Hepatocyte (in vitro differentiated cells): Measurements from ENCODE around the gene POU2F1. TPM values are rescaled to one million over a fixed set of nuclear protein-coding genes. Genes with fewer than 3 reads are reported as not detected.

Experiments
- DNase-seq: peaks from one replicate; pipeline ENCODE4 v3.0.0-alpha.2; 2016; ENCODE audit warnings: low spot score
- H2AFZ ChIP-seq: fragments of 200-600 bp; sonication (generic); 2 replicates; pipeline ENCODE4 v1.6.0; 2016; ENCODE audit warnings: antibody characterized with exemption, mild to moderate bottlenecking
- H3K27ac ChIP-seq: fragments of 200-600 bp; sonication (generic); 2 replicates; pipeline ENCODE4 v1.5.1; 2016; ENCODE audit warnings: mild to moderate bottlenecking
- H3K27me3 ChIP-seq: fragments of 200-600 bp; sonication (generic); 2 replicates; pipeline ENCODE4 v1.6.1; 2016
- H3K36me3 ChIP-seq: fragments of 200-600 bp; sonication (generic); replicated peaks from 2 replicates; pipeline ENCODE4 v1.5.1; 2016; ENCODE audit warnings: low read depth; ENCODE audit not compliant: insufficient read depth
- H3K4me1 ChIP-seq: fragments of 200-600 bp; sonication (generic); 2 replicates; pipeline ENCODE4 v1.5.1; 2016; ENCODE audit warnings: mild to moderate bottlenecking, moderate library complexity; ENCODE audit not compliant: insufficient read depth
- H3K4me2 ChIP-seq: fragments of 200-600 bp; sonication (generic); 2 replicates; pipeline ENCODE4 v1.6.0; 2016
- H3K4me3 ChIP-seq: fragments of 200-600 bp; sonication (generic); 2 replicates; pipeline ENCODE4 v1.5.1; 2016; ENCODE audit warnings: mild to moderate bottlenecking
- H3K79me2 ChIP-seq: fragments of 200-600 bp; sonication (generic); 2 replicates; pipeline ENCODE4 v1.6.0; 2017; ENCODE audit warnings: mild to moderate bottlenecking
- H3K9me2 ChIP-seq: fragments of 200-600 bp; sonication (generic); replicated peaks from 2 replicates; pipeline ENCODE4 v1.6.0; 2017; ENCODE audit warnings: mild to moderate bottlenecking; ENCODE audit not compliant: insufficient read depth
- H3K9me3 ChIP-seq: fragments of 200-600 bp; sonication (generic); 2 replicates; pipeline ENCODE4 v1.5.1; 2016; ENCODE audit warnings: low read depth, mild to moderate bottlenecking
- H4K20me1 ChIP-seq: fragments of 200-600 bp; sonication (generic); 2 replicates; pipeline ENCODE4 v1.6.0; 2016; ENCODE audit warnings: mild to moderate bottlenecking; ENCODE audit not compliant: insufficient read depth, poor library complexity, severe bottlenecking
- EZH2 ChIP-seq: fragments of 200-600 bp; sonication (generic); IDR thresholded peaks from 2 replicates; pipeline ENCODE4 v1.6.1; 2016; ENCODE audit warnings: antibody characterized with exemption, mild to moderate bottlenecking, borderline replicate concordance
- EZH2phosphoT487 ChIP-seq: fragments of 200-600 bp; sonication (generic); IDR thresholded peaks from one replicate; pipeline ENCODE4 v1.6.1; 2018; ENCODE audit warnings: antibody characterized with exemption, mild to moderate bottlenecking, low read depth, moderate library complexity; ENCODE audit not compliant: unreplicated experiment, severe bottlenecking
- WGBS: methylation state at CpG from one replicate; pipeline ENCODE4 v1.1.6; 2016; ENCODE audit warnings: low lambda C conversion rate; ENCODE audit errors: missing lambda C conversion rate; 5-methylcytosine and 5-hydroxymethylcytosine counted together
- polyA plus RNA-seq: library from polyadenylated mRNA; unstranded; fragments of >200 nt; fragmentation: Nextera tagmentation; extraction: Ambion mirVana; gene quantifications from 2 replicates; pipeline ENCODE4 v1.2.1, GENCODE V29; 2016
- total RNA-seq: library from RNA; depleted of rRNA; stranded (reverse); fragments of >200 nt; gene quantifications from 2 replicates; pipeline ENCODE4 v1.2.3, GENCODE V29; 2014
- TF ChIP-seq, protein P1 (sequence below): fragments of 200-600 bp; sonication (generic); IDR thresholded peaks from 2 replicates; pipeline ENCODE4 v1.5.1; 2016; ENCODE audit warnings: antibody characterized with exemption, mild to moderate bottlenecking; ENCODE audit not compliant: poor library complexity

The POU2F1 gene
- total and polyA plus RNA-seq, 2 experiments from 2014 or later = 11.9 to 14.5 TPM

DNA sequence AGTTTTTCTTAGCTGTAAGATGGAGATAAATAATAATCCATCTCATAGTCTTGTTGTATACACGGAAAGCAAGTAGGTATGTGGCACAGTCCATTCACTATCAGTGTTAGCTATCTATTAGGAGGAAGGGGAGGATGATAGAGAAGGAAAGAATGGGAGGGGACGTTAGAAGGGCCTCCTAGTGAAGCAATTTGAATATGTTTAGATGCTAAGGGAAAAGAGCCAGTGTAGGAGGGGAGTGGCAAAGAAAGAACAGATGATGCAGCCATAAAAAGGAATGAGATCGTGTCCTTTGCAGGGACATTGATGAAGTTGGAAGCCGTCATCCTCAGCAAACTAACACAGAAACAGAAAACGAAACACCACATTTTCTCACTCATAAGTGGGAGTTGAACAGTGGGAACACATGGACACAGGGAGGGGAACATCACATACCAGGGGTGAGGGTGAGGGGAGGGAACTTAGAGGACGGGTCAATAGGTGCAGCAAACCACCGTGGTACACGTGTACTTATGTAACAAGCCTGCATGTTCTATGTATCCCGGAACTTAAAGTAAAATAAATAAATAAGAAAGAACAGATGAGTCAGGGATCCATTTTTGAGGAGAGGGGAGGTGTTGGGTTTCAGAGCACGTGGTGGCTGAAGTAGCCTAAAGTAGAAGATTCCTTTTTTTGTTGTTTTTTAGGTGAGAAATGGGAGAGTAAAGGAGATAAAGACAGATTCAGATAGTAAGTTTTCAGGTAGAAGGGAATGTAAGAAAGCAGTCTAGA is 124.1 kb downstream of the POU2F1 start:
- WGBS = 66% methylated on average over 10 of the region's 10 CpGs
- H3K4me2 ChIP-seq = no peak overlapping the region

DNA sequence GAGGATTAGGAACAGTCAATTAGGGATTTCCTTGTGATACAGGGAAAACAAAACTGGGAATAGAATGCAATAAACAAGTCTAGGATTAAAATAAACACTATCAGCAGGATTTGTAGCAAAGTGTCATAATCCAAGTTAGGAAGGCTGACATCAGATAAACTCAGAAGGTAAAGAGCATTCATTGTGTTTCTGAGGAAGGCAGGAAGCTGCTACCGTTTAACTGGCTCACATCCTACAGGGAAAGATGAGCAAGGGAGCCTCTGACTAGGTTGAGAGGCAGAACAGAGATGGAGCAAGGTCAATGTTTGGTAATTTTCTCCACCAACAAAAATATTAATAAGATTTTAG is 124.7 kb downstream of the POU2F1 start:
- no peak for DNase-seq
- Histone ChIP-seq H3K27me3 (no peaks in the 10 kb centered on the region), H3K9me2 (no peaks in the 10 kb centered on the region), H3K4me2 (no peak overlapping the region), H4K20me1 (no peaks in the 10 kb centered on the region), H3K36me3 (no peaks in the 10 kb centered on the region), H2AFZ (no peak overlapping the region), H3K27ac (no peak overlapping the region), H3K4me3 (no peak overlapping the region), H3K79me2 (peaks cover 2% of the 10 kb centered on the region), H3K9me3 (no peaks in the 10 kb centered on the region), H3K4me1 (no peaks in the 10 kb centered on the region)
- WGBS = 21% methylated on average over 1 of the region's 1 CpG
- TF ChIP-seq EZH2 = no peak
- TF ChIP-seq, protein P1, sequence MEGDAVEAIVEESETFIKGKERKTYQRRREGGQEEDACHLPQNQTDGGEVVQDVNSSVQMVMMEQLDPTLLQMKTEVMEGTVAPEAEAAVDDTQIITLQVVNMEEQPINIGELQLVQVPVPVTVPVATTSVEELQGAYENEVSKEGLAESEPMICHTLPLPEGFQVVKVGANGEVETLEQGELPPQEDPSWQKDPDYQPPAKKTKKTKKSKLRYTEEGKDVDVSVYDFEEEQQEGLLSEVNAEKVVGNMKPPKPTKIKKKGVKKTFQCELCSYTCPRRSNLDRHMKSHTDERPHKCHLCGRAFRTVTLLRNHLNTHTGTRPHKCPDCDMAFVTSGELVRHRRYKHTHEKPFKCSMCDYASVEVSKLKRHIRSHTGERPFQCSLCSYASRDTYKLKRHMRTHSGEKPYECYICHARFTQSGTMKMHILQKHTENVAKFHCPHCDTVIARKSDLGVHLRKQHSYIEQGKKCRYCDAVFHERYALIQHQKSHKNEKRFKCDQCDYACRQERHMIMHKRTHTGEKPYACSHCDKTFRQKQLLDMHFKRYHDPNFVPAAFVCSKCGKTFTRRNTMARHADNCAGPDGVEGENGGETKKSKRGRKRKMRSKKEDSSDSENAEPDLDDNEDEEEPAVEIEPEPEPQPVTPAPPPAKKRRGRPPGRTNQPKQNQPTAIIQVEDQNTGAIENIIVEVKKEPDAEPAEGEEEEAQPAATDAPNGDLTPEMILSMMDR = no peak
- TF ChIP-seq EZH2phosphoT487 = no peak

More for the DNA sequence above, 124.1 kb downstream of the POU2F1 start:
- Histone ChIP-seq H2AFZ (no peak overlapping the region), H3K9me3 (no peaks in the 10 kb centered on the region), H3K79me2 (peaks cover 2% of the 10 kb centered on the region), H3K4me1 (no peaks in the 10 kb centered on the region), H3K27me3 (no peaks in the 10 kb centered on the region), H3K9me2 (no peaks in the 10 kb centered on the region), H3K4me3 (no peak overlapping the region), H3K36me3 (no peaks in the 10 kb centered on the region), H3K27ac (no peak overlapping the region), H4K20me1 (no peaks in the 10 kb centered on the region)
- no peak for TF ChIP-seq EZH2
- TF ChIP-seq EZH2phosphoT487 = no peak
- TF ChIP-seq, protein P1 = no peak
- DNase-seq = no peak

DNA sequence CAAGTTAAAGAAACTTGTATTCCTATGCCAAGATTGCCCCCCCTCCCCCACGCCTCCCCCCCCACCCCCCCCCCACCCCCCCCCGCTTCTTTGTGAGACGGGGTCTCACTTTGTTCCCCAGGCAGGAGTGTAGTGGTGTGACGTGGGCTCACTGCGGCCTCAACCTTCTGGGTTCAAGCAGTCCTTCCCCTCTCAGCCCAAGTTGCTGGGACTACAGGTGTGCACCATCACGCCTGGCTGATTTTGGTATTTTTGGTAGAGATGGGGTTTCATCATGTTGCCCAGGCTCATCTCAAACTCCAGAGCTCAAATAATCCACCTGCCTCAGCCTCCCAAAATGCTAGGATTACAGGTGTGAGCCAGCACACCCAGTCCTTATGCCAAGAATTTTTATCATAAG is 136.6 kb downstream of the POU2F1 start:
- 89% methylated on average over 6 of the region's 6 CpGs for WGBS
- no peak for TF ChIP-seq EZH2
- TF ChIP-seq, protein P1 = no peak
- no peak for TF ChIP-seq EZH2phosphoT487

More for the DNA sequence above, 136.6 kb downstream of the POU2F1 start:
- Histone ChIP-seq H3K4me1 (no peaks in the 10 kb centered on the region), H3K27me3 (no peaks in the 10 kb centered on the region), H3K9me3 (no peaks in the 10 kb centered on the region), H3K79me2 (peaks cover 25% of the 10 kb centered on the region), H3K9me2 (no peaks in the 10 kb centered on the region), H3K27ac (no peak overlapping the region), H2AFZ (no peak overlapping the region), H3K4me3 (no peak overlapping the region), H3K4me2 (no peak overlapping the region), H4K20me1 (no peaks in the 10 kb centered on the region), H3K36me3 (no peaks in the 10 kb centered on the region)
- DNase-seq = no peak
